K562 (cell line): ENCODE results near the gene NPHP1. TPM values are rescaled to one million over a fixed set of nuclear protein-coding genes. Genes with fewer than 3 reads are reported as not detected.
A peak's percentile ranks its signal among the peaks of the same experiment; 100 is the strongest.
"Not testable (repeated sequence)": the region's sequence is repeated elsewhere in the genome, so short reads cannot be mapped to it uniquely, and the experiment has no call there.

Experiments
- ATAC-seq: fragments of 200-7000 bp; cut with Tn5 transposase; 3 replicates; pipeline ENCODE4 v1.9.1; 2020; ENCODE audit warnings: moderate library complexity
- BruUV-seq: library from RNA; stranded (reverse); fragments of 400-500 nt; replicated peaks from 2 replicates; lab custom pipeline; 2021; lab: Mats Ljungman, UMichigan
- CTCF ChIA-PET: fragments of 300-600 bp; formaldehyde crosslinking; extraction: SDS; loops from one replicate; lab custom pipeline; 2021; ENCODE audit warnings: low intra/inter-chr PET ratio; lab: Yijun Ruan, JAX
- POLR2A ChIA-PET: fragments of 300-600, 350-650 bp; sonication (Branson Sonifier 250); formaldehyde crosslinking; extraction: SDS; loops from one replicate; lab custom pipeline; 2021; ENCODE audit warnings: antibody characterized with exemption, inconsistent platforms; lab: Yijun Ruan, JAX
- DNase-seq, 4 experiments: peaks; one replicate each; pipeline versions ENCODE4 v3.0.0 to v3.0.0-alpha.2; 2011 to 2018; ENCODE audit warnings: low spot score in 3 of 4, mixed read lengths in 3 of 4; ENCODE audit errors: extremely low read depth in 1 of 4
- FAIRE-seq: peaks from 2 replicates; lab custom pipeline; 2011; peaks lifted over from hg19 to GRCh38; lab: Jason Lieb, UNC
- H2AFZ ChIP-seq: 2 replicates; pipeline ENCODE4 v1.6.0; 2011; ENCODE audit warnings: low read depth, low read length, control low read depth, inconsistent platforms
- H3K27ac ChIP-seq: fragments of 200-600 bp; 3 replicates; pipeline ENCODE4 v1.8.0; 2011; ENCODE audit warnings: low read depth, mild to moderate bottlenecking, control low read depth, inconsistent platforms, low read length, moderate library complexity, mixed read lengths; ENCODE audit errors: extremely low read depth
- H3K27me3 ChIP-seq, 2 experiments: fragments of 300-600 bp in 1 of 2; 2 replicates in 1 of 2; 3 replicates in 1 of 2; pipeline versions ENCODE4 v1.6.0 to v1.8.0; 2011; ENCODE audit warnings: inconsistent platforms in 2 of 2, low read length in 2 of 2, mild to moderate bottlenecking in 1 of 2, mixed read lengths in 1 of 2, moderate library complexity in 1 of 2; ENCODE audit not compliant: control insufficient read depth in 2 of 2, insufficient read depth in 2 of 2
- H3K36me3 ChIP-seq: fragments of 300-600 bp; 3 replicates; pipeline ENCODE4 v1.8.0; 2011; ENCODE audit warnings: mild to moderate bottlenecking, low read length, inconsistent platforms; ENCODE audit not compliant: control insufficient read depth, insufficient read depth
- H3K4me1 ChIP-seq, 2 experiments: fragments of 200-600 bp in 1 of 2; replicated peaks in 1 of 2; 2 replicates in 1 of 2; 3 replicates in 1 of 2; pipeline versions ENCODE4 v1.5.1 to v1.8.0; 2011; ENCODE audit warnings: inconsistent platforms in 2 of 2, low read length in 2 of 2, mild to moderate bottlenecking in 1 of 2, mixed read lengths in 1 of 2, moderate library complexity in 1 of 2; ENCODE audit not compliant: control insufficient read depth in 2 of 2, insufficient read depth in 2 of 2
- H3K4me2 ChIP-seq: 2 replicates; pipeline ENCODE4 v1.6.1; 2011; ENCODE audit warnings: low read length, control low read depth, inconsistent platforms, mixed read lengths; ENCODE audit not compliant: insufficient read depth
- H3K4me3 ChIP-seq: fragments of 200-600 bp; sonication (generic), shearing (Covaris generic); 2 replicates; pipeline ENCODE4 v1.5.1; 2016; ENCODE audit warnings: control low read depth, inconsistent platforms
- H3K79me2 ChIP-seq: fragments of 200-600 bp; 3 replicates; pipeline ENCODE4 v1.8.0; 2011; ENCODE audit warnings: low read length, inconsistent platforms; ENCODE audit not compliant: control insufficient read depth, insufficient read depth
- H3K9ac ChIP-seq, 2 experiments: 2 replicates each; pipeline versions ENCODE4 v1.6.0 to v1.6.1; 2011; ENCODE audit warnings: low read depth in 2 of 2, low read length in 2 of 2, control low read depth in 1 of 2, inconsistent platforms in 1 of 2, mild to moderate bottlenecking in 1 of 2, mixed read lengths in 1 of 2; ENCODE audit not compliant: insufficient read depth in 1 of 2
- H3K9me1 ChIP-seq: one replicate; pipeline ENCODE4 v1.6.0; 2011; ENCODE audit warnings: inconsistent platforms, mild to moderate bottlenecking, low read length, moderate library complexity; ENCODE audit not compliant: control insufficient read depth, insufficient read depth
- H3K9me3 ChIP-seq: replicated peaks from 2 replicates; pipeline ENCODE4 v1.5.1; 2011; ENCODE audit warnings: low read depth, low read length, inconsistent platforms; ENCODE audit not compliant: control insufficient read depth, insufficient read depth
- H4K20me1 ChIP-seq: replicated peaks from 2 replicates; pipeline ENCODE4 v1.6.1; 2011; ENCODE audit warnings: low read length, inconsistent platforms, mixed read lengths; ENCODE audit not compliant: control insufficient read depth, insufficient read depth
- FOSL1 ChIP-seq: fragments of 200-800 bp; sonication (Bioruptor generic); conservative IDR thresholded peaks from 2 replicates; pipeline ENCODE4 v1.6.1; 2016; ENCODE audit warnings: missing genetic modification characterization, missing compliant biosample characterization
- ZNF644 ChIP-seq: fragments of 200-800 bp; sonication (Bioruptor generic); IDR thresholded peaks from 2 replicates; pipeline ENCODE4 v1.6.1; 2016; ENCODE audit warnings: low read depth, missing genetic modification characterization, missing compliant biosample characterization
- WGBS: fragments of 100-300 bp; shearing (Covaris generic); methylation state at CpG from one replicate; pipeline ENCODE4 v1.1.6; 2016; ENCODE audit warnings: low coverage, mixed read lengths; ENCODE audit not compliant: insufficient coverage; ENCODE audit errors: missing lambda C conversion rate; 5-methylcytosine and 5-hydroxymethylcytosine counted together
- in situ Hi-C: fragments of 300-500 bp; cut with MboI; formaldehyde crosslinking; loops from 4 replicates; pipeline ENCODE4 v1.15.0; 2018; ENCODE audit warnings: inconsistent platforms, mixed read lengths
- intact Hi-C: fragments of 100-400 bp; cut with micrococcal nuclease; formaldehyde crosslinking; loops from 2 replicates; pipeline ENCODE4 v1.14.2; 2022
- polyA plus RNA-seq, 8 experiments: library from polyadenylated mRNA; depleted of rRNA in 4 of 8; stranded (reverse) in 5 of 8; unstranded in 3 of 8; fragments of >200 nt; fragmentation: Nextera tagmentation in 2 of 8; fragmentation: Illumina TruSeq in 1 of 8; extraction: Ambion mirVana in 2 of 8; extraction: Trizol in 1 of 8; gene quantifications; 2 replicates each; pipeline versions ENCODE4 v1.2.1 to v1.2.3, GENCODE V29; 2011 to 2014; ENCODE audit warnings: inconsistent platforms in 1 of 8, missing spikeins in 1 of 8
- total RNA-seq, 7 experiments: library from RNA; depleted of rRNA in 6 of 7; stranded (reverse); fragments of >200 nt in 6 of 7; fragmentation: Illumina TruSeq in 2 of 7; extraction: Trizol in 2 of 7; gene quantifications; 2 replicates each; pipeline versions ENCODE4 v1.2.1 to v1.2.3, GENCODE V29; 2011 to 2021; ENCODE audit warnings: low replicate concordance in 1 of 7

The NPHP1 gene
- total and polyA plus RNA-seq, 9 of the 15 experiments (the other 6 are each of a cell fraction or from before 2014, with no cell fraction given): 0.11 to 0.32 (median 0.20) TPM; not detected in 5

DNA sequence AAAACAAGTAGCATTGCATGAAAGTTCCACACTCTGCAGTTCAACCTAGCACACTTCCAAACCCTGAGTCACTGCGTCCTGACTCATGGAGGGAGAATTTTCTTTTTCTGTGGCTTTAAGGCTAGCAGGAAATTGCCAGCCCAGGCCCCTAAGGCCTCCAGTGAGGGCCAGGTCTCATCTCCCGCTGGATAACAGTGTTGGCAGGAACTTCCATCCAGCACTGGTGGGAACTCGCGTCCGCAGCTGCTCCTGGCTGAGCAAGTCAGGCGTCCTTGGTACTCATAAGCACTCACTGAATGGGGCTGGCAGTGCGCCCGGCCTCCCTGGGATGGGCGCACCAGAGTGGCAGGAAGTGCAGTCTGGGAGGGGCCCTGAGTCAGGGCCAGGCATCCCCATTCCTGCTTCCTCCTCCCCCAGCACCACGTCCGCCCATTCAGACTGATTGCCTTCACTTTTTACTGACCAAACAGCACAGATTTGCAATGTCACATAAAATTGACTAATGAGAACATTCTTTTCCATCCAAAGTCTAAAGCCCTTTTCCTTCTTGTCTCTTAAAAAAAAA, 103.5 kb downstream of the NPHP1 start:
- Histone ChIP-seq H2AFZ (no peak overlapping the region), H3K9me1 (no peaks in the 10 kb centered on the region), H3K79me2 (no peaks in the 10 kb centered on the region), H3K9me3 (no peaks in the 10 kb centered on the region), H4K20me1 (no peaks in the 10 kb centered on the region), H3K36me3 (no peaks in the 10 kb centered on the region), H3K27me3 (no peaks in the 10 kb centered on the region; a peak in 1 of 5 replicates), H3K4me1 (no peaks in the 10 kb centered on the region), H3K27ac (no peak overlapping the region), H3K4me3 (no peak overlapping the region), H3K9ac (no peak overlapping the region), H3K4me2 (no peak overlapping the region)
- no TSS peak for BruUV-seq
- ATAC-seq: no peak
- POLR2A ChIA-PET: no interaction called here
- no peak for FAIRE-seq
- DNase-seq: peak in 1 of 4 experiments; percentile 3
- 0% methylated on average over 9 of the region's 11 CpGs for WGBS
- intact Hi-C loops (no loop called here), in situ Hi-C loops (no loop called here)
- TF ChIP-seq ZNF644 (tag) (no peak), FOSL1 (tag) (peak; percentile 67)
- CTCF ChIA-PET: no interaction called here

DNA sequence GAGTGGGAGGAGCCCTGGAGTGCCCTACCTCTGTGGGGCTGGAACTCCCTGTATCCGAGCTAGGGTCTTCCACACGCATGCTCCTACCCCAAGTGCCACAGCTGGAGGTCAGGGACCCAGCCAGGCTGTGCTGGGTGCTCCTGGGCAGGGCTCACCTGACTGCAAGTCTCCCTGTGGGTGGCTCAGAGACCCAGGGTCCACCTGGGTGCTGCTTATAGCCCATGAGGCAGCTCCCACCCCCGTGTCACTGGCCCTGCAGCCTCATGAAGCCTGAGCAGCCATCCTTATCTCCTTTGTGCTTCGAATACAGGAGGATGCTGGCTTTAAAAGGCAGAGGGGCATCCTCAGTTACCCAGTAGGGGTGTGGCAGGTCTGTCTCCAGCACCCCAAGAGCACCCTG, 103.9 kb downstream of the NPHP1 start:
- intact Hi-C loops, H3K27ac ChIP-seq, POLR2A ChIA-PET, H3K4me2 ChIP-seq, H3K79me2 ChIP-seq, H3K36me3 ChIP-seq, FAIRE-seq, H3K27me3 ChIP-seq, H3K9ac ChIP-seq, H3K4me3 ChIP-seq, BruUV-seq, H2AFZ ChIP-seq, H3K9me3 ChIP-seq, in situ Hi-C loops, H3K4me1 ChIP-seq, H3K9me1 ChIP-seq, H4K20me1 ChIP-seq, DNase-seq, ATAC-seq, CTCF ChIA-PET: not testable (repeated sequence)
- 0% methylated on average over 4 of the region's 4 CpGs for WGBS
